K562 (cell line): Measurements from ENCODE around the gene WASHC2A. TPM values are rescaled to one million over a fixed set of nuclear protein-coding genes. Genes with fewer than 3 reads are reported as not detected.
"Not testable (repeated sequence)": the region's sequence is repeated elsewhere in the genome, so short reads cannot be mapped to it uniquely, and the experiment has no call there.

Experiments used
- ARID4B ChIP-seq: sonication (generic); formaldehyde crosslinking; IDR thresholded peaks from 2 replicates; pipeline ENCODE4 v1.8.0; 2022; ENCODE audit warnings: mild to moderate bottlenecking, missing genetic modification reagents
- BHLHE40 ChIP-seq: IDR thresholded peaks from 2 replicates; pipeline ENCODE4 v1.6.1; 2011; ENCODE audit warnings: low read length, improper control_type of control experiment
- C11orf30 ChIP-seq: fragments of 450-650 bp; IDR thresholded peaks from 2 replicates; pipeline ENCODE4 v1.6.1; 2016; ENCODE audit warnings: low read depth, mild to moderate bottlenecking
- POLR2AphosphoS5 ChIP-seq: IDR thresholded peaks from 2 replicates; pipeline ENCODE4 v1.6.1; 2011; ENCODE audit warnings: mild to moderate bottlenecking, low read depth, low read length, moderate library complexity; ENCODE audit not compliant: control insufficient read depth, insufficient read depth
- RBFOX2 ChIP-seq: fragments of 200-400 bp; formaldehyde crosslinking; IDR thresholded peaks from 2 replicates; pipeline ENCODE4 v1.6.1; 2017; ENCODE audit warnings: low read depth, mild to moderate bottlenecking, low read length, moderate library complexity
- REST ChIP-seq, 2 experiments: fragments of 450-650 bp; formaldehyde crosslinking in 1 of 2; IDR thresholded peaks; 2 replicates each; pipeline versions ENCODE4 v1.4.0 to v1.6.1; 2014 to 2020; ENCODE audit warnings: mild to moderate bottlenecking in 2 of 2, borderline replicate concordance in 1 of 2, low read depth in 1 of 2
- SAP30 ChIP-seq: fragments of 200-600 bp; sonication (generic); IDR thresholded peaks from 2 replicates; pipeline ENCODE4 v1.6.1; 2012; ENCODE audit warnings: borderline replicate concordance, low read depth, mild to moderate bottlenecking, moderate library complexity, low read length, control low read depth, inconsistent platforms; ENCODE audit not compliant: insufficient read depth, poor library complexity, severe bottlenecking
- SIN3A ChIP-seq, 2 experiments: fragments of 150-350 bp in 1 of 2; IDR thresholded peaks; 2 replicates each; pipeline ENCODE4 v1.6.1; 2011 to 2016; ENCODE audit warnings: borderline replicate concordance in 2 of 2, low read depth in 2 of 2, low read length in 2 of 2, mild to moderate bottlenecking in 2 of 2, moderate library complexity in 2 of 2; ENCODE audit not compliant: control insufficient read depth in 1 of 2
- SIN3B ChIP-seq: fragments of 450-650 bp; IDR thresholded peaks from 2 replicates; pipeline ENCODE4 v1.6.1; 2017; ENCODE audit warnings: low read depth, mild to moderate bottlenecking, moderate library complexity
- TAF1 ChIP-seq: IDR thresholded peaks from 2 replicates; pipeline ENCODE4 v1.6.1; 2011; ENCODE audit warnings: mild to moderate bottlenecking, low read length, moderate library complexity; ENCODE audit not compliant: insufficient read depth, control insufficient read depth, severe bottlenecking; ENCODE audit errors: extremely low read depth
- USF2 ChIP-seq: sonication (generic); formaldehyde crosslinking; IDR thresholded peaks from 2 replicates; pipeline ENCODE4 v1.5.0; 2020; ENCODE audit warnings: missing genetic modification reagents
- polyA plus RNA-seq, 8 experiments: library from polyadenylated mRNA; depleted of rRNA in 4 of 8; stranded (reverse) in 5 of 8; unstranded in 3 of 8; fragments of >200 nt; fragmentation: Nextera tagmentation in 2 of 8; fragmentation: Illumina TruSeq in 1 of 8; extraction: Ambion mirVana in 2 of 8; extraction: Trizol in 1 of 8; gene quantifications; 2 replicates each; pipeline versions ENCODE4 v1.2.1 to v1.2.3, GENCODE V29; 2011 to 2014; ENCODE audit warnings: inconsistent platforms in 1 of 8, missing spikeins in 1 of 8
- total RNA-seq, 7 experiments: library from RNA; depleted of rRNA in 6 of 7; stranded (reverse); fragments of >200 nt in 6 of 7; fragmentation: Illumina TruSeq in 2 of 7; extraction: Trizol in 2 of 7; gene quantifications; 2 replicates each; pipeline versions ENCODE4 v1.2.1 to v1.2.3, GENCODE V29; 2011 to 2021; ENCODE audit warnings: low replicate concordance in 1 of 7

Gene WASHC2A
- total and polyA plus RNA-seq, 9 of the 15 experiments (the other 6 are each of a cell fraction or from before 2014, with no cell fraction given): 4.7 to 42.2 (median 28.7) TPM

GRCh38 chr10:50067546-50068351 lies at the start of gene WASHC2A (continued):
- TF ChIP-seq ARID4B (CRISPR knock-in tag): peak; percentile 95
- TF ChIP-seq SAP30: peak; percentile 68
- peak; percentile 92 for TF ChIP-seq BHLHE40
- peak; percentile 73 for TF ChIP-seq SIN3B
- TF ChIP-seq USF2 (CRISPR knock-in tag): peak; percentile 91
- TF ChIP-seq C11orf30: peak; percentile 74
- TF ChIP-seq POLR2AphosphoS5: peak; percentile 31; the same call in 1 of the 2 replicates
- TF ChIP-seq TAF1: peak; percentile 41
- TF ChIP-seq REST (IDR thresholded peaks at IDR 0.05; ENCODE audit: borderline replicate concordance): peak; percentile 57
- not testable (repeated sequence) for TF ChIP-seq REST (CRISPR knock-in tag; IDR thresholded peaks at IDR 0.05; ENCODE audit: low read depth)
- peak; percentile 65 for TF ChIP-seq RBFOX2
- peak; percentile 62 to 80; a peak in 2 of 4 replicates for TF ChIP-seq SIN3A (IDR thresholded peaks at IDR 0.05; ENCODE audit: borderline replicate concordance in 2 of 2, control insufficient read depth in 1 of 2, low read depth in 2 of 2, low read length in 2 of 2)
